ENCODE results near the gene CHAD. TPM values are rescaled to one million over a fixed set of nuclear protein-coding genes. Genes with fewer than 3 reads are reported as not detected.

The CHAD gene
- total RNA-seq, 2 experiments from 2014 or later: not detected

- H4K20me1 ChIP-seq (ENCODE audit: insufficient read depth, low read length): no peaks in the 10 kb centered on the region
- TF ChIP-seq EZH2phosphoT487 (IDR thresholded peaks at IDR 0.05; ENCODE audit: borderline replicate concordance, low read depth, low read length) (no peak), CTCF (conservative IDR thresholded peaks at IDR 0.05; ENCODE audit: low read length) (peak; percentile 88)
- H3K4me2 ChIP-seq (ENCODE audit: low read length): peak overlapping the region; percentile 80
- no peaks in the 10 kb centered on the region for H3K36me3 ChIP-seq (ENCODE audit: insufficient read depth, low read length)
- no peaks in the 10 kb centered on the region for H3K9me2 ChIP-seq (ENCODE audit: insufficient read depth, low read length)
- H3K27ac ChIP-seq (ENCODE audit: low read depth, low read length, poor library complexity, severe bottlenecking): peak overlapping the region; percentile 54
- intact Hi-C loops (cut with micrococcal nuclease; ENCODE audit: unreplicated experiment): loop anchor here (1.0 to 2.0 kb wide), 2 partner anchors 52 to 65 kb away; partner anchors contain the start of gene RSAD1
- H3K79me2 ChIP-seq (ENCODE audit: insufficient read depth, low read depth, low read length): no peaks in the 10 kb centered on the region
- BruUV-seq (replicated peaks): TSS peak; percentile 53
- H3K4me1 ChIP-seq (ENCODE audit: insufficient read depth, low read length, poor library complexity, severe bottlenecking): peaks cover 27% of the 10 kb centered on the region
- ChIA-PET CTCF (ENCODE audit: unreplicated experiment) (interaction anchor here (1.1 kb wide), 1 partner anchor 30 kb away, joined by 4 read pairs; the partner anchor contains the start of gene LRRC59), POLR2A (interaction anchor here (0.7 to 2.2 kb wide), 2 partner anchors 30 to 52 kb away, joined by 3 to 11 read pairs; partner anchors contain the start of genes LRRC59 and RSAD1)
- peak overlapping the region; percentile 76 for H3K4me3 ChIP-seq (ENCODE audit: low read depth, low read length, poor library complexity, severe bottlenecking)
- no peaks in the 10 kb centered on the region for H3K9me3 ChIP-seq (ENCODE audit: low read length)
- DNase-seq (ENCODE audit: low spot score): peak; percentile 73
- peak overlapping the region; percentile 85; the same call in 1 of the 2 replicates for H2AFZ ChIP-seq (ENCODE audit: low read length)
Measured at GRCh38 chr17:50426814-50427787, 41.6 kb downstream of the CHAD start.

GRCh38 chr17:50426472-50426782 lies 42.3 kb downstream of the CHAD start:
- intact Hi-C loops (cut with micrococcal nuclease; ENCODE audit: unreplicated experiment): loop anchor here (2.0 kb wide), 1 partner anchor 52 kb away; the partner anchor contains the start of gene RSAD1
- no peak for DNase-seq (ENCODE audit: low spot score)

More at GRCh38 chr17:50426472-50426782, 42.3 kb downstream of the CHAD start:
- CTCF ChIA-PET (ENCODE audit: unreplicated experiment): interaction anchor here (1.1 kb wide), 1 partner anchor 29 kb away, joined by 4 read pairs; the partner anchor contains the start of gene LRRC59
- no TSS peak for BruUV-seq (replicated peaks)
- POLR2A ChIA-PET: interaction anchor here (0.7 to 2.2 kb wide), 2 partner anchors 29 to 53 kb away, joined by 3 to 11 read pairs; partner anchors contain the start of genes LRRC59 and RSAD1
- peak overlapping the region; percentile 54 for H3K27ac ChIP-seq (ENCODE audit: low read depth, low read length, poor library complexity, severe bottlenecking)
- no peaks in the 10 kb centered on the region for H3K79me2 ChIP-seq (ENCODE audit: insufficient read depth, low read depth, low read length)
- no peaks in the 10 kb centered on the region for H3K36me3 ChIP-seq (ENCODE audit: insufficient read depth, low read length)
- H3K9me2 ChIP-seq (ENCODE audit: insufficient read depth, low read length): no peaks in the 10 kb centered on the region
- H3K4me1 ChIP-seq (ENCODE audit: insufficient read depth, low read length, poor library complexity, severe bottlenecking): peaks cover 32% of the 10 kb centered on the region
- H3K4me2 ChIP-seq (ENCODE audit: low read length): peak overlapping the region; percentile 80
- H3K4me3 ChIP-seq (ENCODE audit: low read depth, low read length, poor library complexity, severe bottlenecking): peak overlapping the region; percentile 76
- no peaks in the 10 kb centered on the region for H4K20me1 ChIP-seq (ENCODE audit: insufficient read depth, low read length)
- TF ChIP-seq EZH2phosphoT487 (IDR thresholded peaks at IDR 0.05; ENCODE audit: borderline replicate concordance, low read depth, low read length) (no peak), CTCF (conservative IDR thresholded peaks at IDR 0.05; ENCODE audit: low read length) (no peak)
- peak overlapping the region; percentile 85; the same call in 1 of the 2 replicates for H2AFZ ChIP-seq (ENCODE audit: low read length)
- no peaks in the 10 kb centered on the region for H3K9me3 ChIP-seq (ENCODE audit: low read length)
